DOHH2 (cell line): ENCODE measurements around the gene MYO10.

Experiments
- H3F3A ChIP-seq: fragments of 200-600 bp; sonication (generic), shearing (Covaris generic); 2 replicates; pipeline ENCODE4 v1.6.0; 2016; ENCODE audit warnings: antibody characterized with exemption, mild to moderate bottlenecking; ENCODE audit not compliant: control insufficient read depth, insufficient read depth
- H3K27ac ChIP-seq: fragments of 200-600 bp; sonication (generic); 2 replicates; pipeline ENCODE4 v1.5.1; 2014; ENCODE audit warnings: low read depth, mild to moderate bottlenecking, low read length, moderate library complexity
- H3K27me3 ChIP-seq: fragments of 200-600 bp; sonication (generic); 2 replicates; pipeline ENCODE4 v1.6.1; 2014; ENCODE audit warnings: mild to moderate bottlenecking, low read length, mixed read lengths; ENCODE audit not compliant: control insufficient read depth
- H3K36me3 ChIP-seq: fragments of 200-600 bp; sonication (generic); 2 replicates; pipeline ENCODE4 v1.6.1; 2014; ENCODE audit warnings: mild to moderate bottlenecking, low read length, moderate library complexity, mixed read lengths; ENCODE audit not compliant: control insufficient read depth
- H3K4me1 ChIP-seq: fragments of 200-600 bp; sonication (generic); 2 replicates; pipeline ENCODE4 v1.6.1; 2014; ENCODE audit warnings: mild to moderate bottlenecking, low read length, mixed read lengths; ENCODE audit not compliant: control insufficient read depth
- H3K4me2 ChIP-seq: fragments of 200-600 bp; sonication (generic); 2 replicates; pipeline ENCODE4 v1.6.0; 2014; ENCODE audit warnings: mild to moderate bottlenecking, low read length, moderate library complexity
- H3K4me3 ChIP-seq: fragments of 200-600 bp; sonication (generic); 2 replicates; pipeline ENCODE4 v1.5.1; 2014; ENCODE audit warnings: mild to moderate bottlenecking, low read length, mixed read lengths
- H3K79me2 ChIP-seq: fragments of 200-600 bp; sonication (generic); 2 replicates; pipeline ENCODE4 v1.6.1; 2014; ENCODE audit warnings: mild to moderate bottlenecking, low read length, mixed read lengths; ENCODE audit not compliant: control insufficient read depth
- H3K9me2 ChIP-seq: fragments of 200-600 bp; sonication (generic); replicated peaks from 2 replicates; pipeline ENCODE4 v1.6.1; 2014; ENCODE audit warnings: mild to moderate bottlenecking, low read length, mixed read lengths; ENCODE audit not compliant: control insufficient read depth
- H3K9me3 ChIP-seq: fragments of 200-600 bp; sonication (generic); 2 replicates; pipeline ENCODE4 v1.6.1; 2014; ENCODE audit warnings: antibody characterized with exemption, low read length, mixed read lengths; ENCODE audit not compliant: control insufficient read depth, insufficient read depth
- H4K20me1 ChIP-seq: fragments of 200-600 bp; sonication (generic); 2 replicates; pipeline ENCODE4 v1.6.0; 2014; ENCODE audit warnings: low read depth, mild to moderate bottlenecking, antibody characterized with exemption, low read length, moderate library complexity; ENCODE audit not compliant: control insufficient read depth, insufficient read depth
- CTCF ChIP-seq: fragments of 200-600 bp; sonication (generic); IDR thresholded peaks from one replicate; pipeline ENCODE4 v1.5.1; 2014; ENCODE audit warnings: antibody characterized with exemption, mild to moderate bottlenecking, low read depth, low read length; ENCODE audit not compliant: poor library complexity, severe bottlenecking
- EZH2phosphoT487 ChIP-seq: fragments of 200-600 bp; sonication (generic); IDR thresholded peaks from 2 replicates; pipeline ENCODE4 v1.6.1; 2017; ENCODE audit warnings: borderline replicate concordance, mild to moderate bottlenecking, antibody characterized with exemption, low read length, moderate library complexity, mixed read lengths

Gene MYO10

GRCh38 chr5:16784843-16785791, 151.0 kb downstream of the MYO10 start:
- Histone ChIP-seq H4K20me1 (no peaks in the 10 kb centered on the region), H3K27ac (no peak overlapping the region), H3K79me2 (no peaks in the 10 kb centered on the region), H3K4me3 (no peak overlapping the region), H3K9me3 (no peaks in the 10 kb centered on the region), H3K36me3 (no peaks in the 10 kb centered on the region), H3F3A (no peaks in the 10 kb centered on the region), H3K4me1 (no peaks in the 10 kb centered on the region), H3K4me2 (no peak overlapping the region), H3K27me3 (peaks cover 34% of the 10 kb centered on the region), H3K9me2 (no peaks in the 10 kb centered on the region)
- TF ChIP-seq CTCF (no peak), EZH2phosphoT487 (no peak)

- no peaks in the 10 kb centered on the region for H3K36me3 ChIP-seq
- no peaks in the 10 kb centered on the region for H3K9me2 ChIP-seq
- H3K27me3 ChIP-seq = peaks cover 34% of the 10 kb centered on the region
- no peaks in the 10 kb centered on the region for H3F3A ChIP-seq
- H3K27ac ChIP-seq = no peak overlapping the region
- no peak overlapping the region for H3K4me2 ChIP-seq
- TF ChIP-seq EZH2phosphoT487 (no peak), CTCF (no peak)
- no peaks in the 10 kb centered on the region for H3K9me3 ChIP-seq
- H3K4me1 ChIP-seq = no peaks in the 10 kb centered on the region
- no peaks in the 10 kb centered on the region for H4K20me1 ChIP-seq
- H3K79me2 ChIP-seq = no peaks in the 10 kb centered on the region
- H3K4me3 ChIP-seq = no peak overlapping the region
Observed at GRCh38 chr5:16784088-16784487, 152.0 kb downstream of the MYO10 start.

- no peaks in the 10 kb centered on the region for H4K20me1 ChIP-seq
- H3K27me3 ChIP-seq = peaks cover 34% of the 10 kb centered on the region
- no peak overlapping the region for H3K4me2 ChIP-seq
- TF ChIP-seq EZH2phosphoT487 (no peak), CTCF (no peak)
- no peak overlapping the region for H3K27ac ChIP-seq
- H3K4me1 ChIP-seq = no peaks in the 10 kb centered on the region
- no peaks in the 10 kb centered on the region for H3K9me3 ChIP-seq
- no peaks in the 10 kb centered on the region for H3F3A ChIP-seq
- H3K4me3 ChIP-seq = no peak overlapping the region
- H3K79me2 ChIP-seq = no peaks in the 10 kb centered on the region
- no peaks in the 10 kb centered on the region for H3K9me2 ChIP-seq
- H3K36me3 ChIP-seq = no peaks in the 10 kb centered on the region
Observed at GRCh38 chr5:16781828-16782626, 154.1 kb downstream of the MYO10 start.
